HL-60 (cell line): ENCODE data around the gene PTPN22.

ENCODE experiments used
- DNase-seq, 2 experiments: peaks; one replicate each; pipeline ENCODE4 v3.0.0-alpha.2; 2010 to 2020; ENCODE audit warnings: low read depth in 1 of 2, low spot score in 1 of 2
- H3K27ac ChIP-seq: fragments of 250-450 bp; sonication (Bioruptor Pico); replicated peaks from 2 replicates; pipeline ENCODE4 v1.5.1; 2020; ENCODE audit warnings: mild to moderate bottlenecking, moderate library complexity
- H3K27me3 ChIP-seq: fragments of 250-450 bp; sonication (Bioruptor Pico); 2 replicates; pipeline ENCODE4 v1.5.1; 2021; ENCODE audit warnings: mild to moderate bottlenecking, moderate library complexity; ENCODE audit not compliant: insufficient read depth, poor library complexity, severe bottlenecking
- H3K4me3 ChIP-seq: replicated peaks from 2 replicates; pipeline ENCODE4 v1.5.1; 2011; ENCODE audit warnings: mild to moderate bottlenecking, control low read depth, low read length; ENCODE audit not compliant: insufficient read depth
- GABPA ChIP-seq: IDR thresholded peaks from 2 replicates; pipeline ENCODE4 v1.6.1; 2012; ENCODE audit warnings: low read depth
- POLR2AphosphoS5 ChIP-seq: IDR thresholded peaks from 2 replicates; pipeline ENCODE4 v1.6.1; 2012; ENCODE audit warnings: low read depth
- SPI1 ChIP-seq: IDR thresholded peaks from 2 replicates; pipeline ENCODE4 v1.6.1; 2012; ENCODE audit warnings: low read depth, mild to moderate bottlenecking, borderline replicate concordance
- TF ChIP-seq, protein P1 (sequence below): IDR thresholded peaks from one replicate; pipeline ENCODE4 v1.5.1; 2011; ENCODE audit warnings: low read length, control low read depth, inconsistent platforms; ENCODE audit not compliant: insufficient read depth
- TF ChIP-seq, protein P2 (sequence below): IDR thresholded peaks from 2 replicates; pipeline ENCODE4 v1.6.1; 2012; ENCODE audit warnings: low read depth; ENCODE audit not compliant: insufficient replicate concordance

The PTPN22 gene

DNA sequence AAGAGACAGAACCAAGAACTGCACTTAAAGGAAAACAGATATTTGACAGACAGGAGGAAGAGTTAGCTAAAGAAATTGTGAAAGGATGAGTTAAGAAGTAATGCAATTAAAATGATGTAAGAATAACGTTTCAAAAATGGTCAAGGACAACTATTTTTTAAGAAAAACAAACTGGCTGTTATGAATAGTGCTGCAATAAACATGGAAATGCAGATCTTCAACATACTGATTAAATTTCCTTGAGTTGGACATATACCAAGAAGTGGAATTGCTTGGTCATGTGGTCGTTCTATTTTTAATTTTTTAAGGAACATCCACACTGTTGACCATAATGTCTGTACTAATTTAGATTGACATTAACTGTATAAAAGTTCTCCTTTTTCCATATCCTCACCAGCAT lies 89.1 kb downstream of the PTPN22 start:
- Histone ChIP-seq H3K27ac (peak overlapping the region; percentile 73), H3K4me3 (no peak overlapping the region), H3K27me3 (no peaks in the 10 kb centered on the region)
- DNase-seq = peak in 1 of 2 experiments; percentile 75
- TF ChIP-seq, protein P1, sequence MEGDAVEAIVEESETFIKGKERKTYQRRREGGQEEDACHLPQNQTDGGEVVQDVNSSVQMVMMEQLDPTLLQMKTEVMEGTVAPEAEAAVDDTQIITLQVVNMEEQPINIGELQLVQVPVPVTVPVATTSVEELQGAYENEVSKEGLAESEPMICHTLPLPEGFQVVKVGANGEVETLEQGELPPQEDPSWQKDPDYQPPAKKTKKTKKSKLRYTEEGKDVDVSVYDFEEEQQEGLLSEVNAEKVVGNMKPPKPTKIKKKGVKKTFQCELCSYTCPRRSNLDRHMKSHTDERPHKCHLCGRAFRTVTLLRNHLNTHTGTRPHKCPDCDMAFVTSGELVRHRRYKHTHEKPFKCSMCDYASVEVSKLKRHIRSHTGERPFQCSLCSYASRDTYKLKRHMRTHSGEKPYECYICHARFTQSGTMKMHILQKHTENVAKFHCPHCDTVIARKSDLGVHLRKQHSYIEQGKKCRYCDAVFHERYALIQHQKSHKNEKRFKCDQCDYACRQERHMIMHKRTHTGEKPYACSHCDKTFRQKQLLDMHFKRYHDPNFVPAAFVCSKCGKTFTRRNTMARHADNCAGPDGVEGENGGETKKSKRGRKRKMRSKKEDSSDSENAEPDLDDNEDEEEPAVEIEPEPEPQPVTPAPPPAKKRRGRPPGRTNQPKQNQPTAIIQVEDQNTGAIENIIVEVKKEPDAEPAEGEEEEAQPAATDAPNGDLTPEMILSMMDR = no peak
- TF ChIP-seq POLR2AphosphoS5 (no peak), GABPA (no peak), SPI1 (no peak)
- TF ChIP-seq, protein P2, sequence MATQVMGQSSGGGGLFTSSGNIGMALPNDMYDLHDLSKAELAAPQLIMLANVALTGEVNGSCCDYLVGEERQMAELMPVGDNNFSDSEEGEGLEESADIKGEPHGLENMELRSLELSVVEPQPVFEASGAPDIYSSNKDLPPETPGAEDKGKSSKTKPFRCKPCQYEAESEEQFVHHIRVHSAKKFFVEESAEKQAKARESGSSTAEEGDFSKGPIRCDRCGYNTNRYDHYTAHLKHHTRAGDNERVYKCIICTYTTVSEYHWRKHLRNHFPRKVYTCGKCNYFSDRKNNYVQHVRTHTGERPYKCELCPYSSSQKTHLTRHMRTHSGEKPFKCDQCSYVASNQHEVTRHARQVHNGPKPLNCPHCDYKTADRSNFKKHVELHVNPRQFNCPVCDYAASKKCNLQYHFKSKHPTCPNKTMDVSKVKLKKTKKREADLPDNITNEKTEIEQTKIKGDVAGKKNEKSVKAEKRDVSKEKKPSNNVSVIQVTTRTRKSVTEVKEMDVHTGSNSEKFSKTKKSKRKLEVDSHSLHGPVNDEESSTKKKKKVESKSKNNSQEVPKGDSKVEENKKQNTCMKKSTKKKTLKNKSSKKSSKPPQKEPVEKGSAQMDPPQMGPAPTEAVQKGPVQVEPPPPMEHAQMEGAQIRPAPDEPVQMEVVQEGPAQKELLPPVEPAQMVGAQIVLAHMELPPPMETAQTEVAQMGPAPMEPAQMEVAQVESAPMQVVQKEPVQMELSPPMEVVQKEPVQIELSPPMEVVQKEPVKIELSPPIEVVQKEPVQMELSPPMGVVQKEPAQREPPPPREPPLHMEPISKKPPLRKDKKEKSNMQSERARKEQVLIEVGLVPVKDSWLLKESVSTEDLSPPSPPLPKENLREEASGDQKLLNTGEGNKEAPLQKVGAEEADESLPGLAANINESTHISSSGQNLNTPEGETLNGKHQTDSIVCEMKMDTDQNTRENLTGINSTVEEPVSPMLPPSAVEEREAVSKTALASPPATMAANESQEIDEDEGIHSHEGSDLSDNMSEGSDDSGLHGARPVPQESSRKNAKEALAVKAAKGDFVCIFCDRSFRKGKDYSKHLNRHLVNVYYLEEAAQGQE = no peak

DNA sequence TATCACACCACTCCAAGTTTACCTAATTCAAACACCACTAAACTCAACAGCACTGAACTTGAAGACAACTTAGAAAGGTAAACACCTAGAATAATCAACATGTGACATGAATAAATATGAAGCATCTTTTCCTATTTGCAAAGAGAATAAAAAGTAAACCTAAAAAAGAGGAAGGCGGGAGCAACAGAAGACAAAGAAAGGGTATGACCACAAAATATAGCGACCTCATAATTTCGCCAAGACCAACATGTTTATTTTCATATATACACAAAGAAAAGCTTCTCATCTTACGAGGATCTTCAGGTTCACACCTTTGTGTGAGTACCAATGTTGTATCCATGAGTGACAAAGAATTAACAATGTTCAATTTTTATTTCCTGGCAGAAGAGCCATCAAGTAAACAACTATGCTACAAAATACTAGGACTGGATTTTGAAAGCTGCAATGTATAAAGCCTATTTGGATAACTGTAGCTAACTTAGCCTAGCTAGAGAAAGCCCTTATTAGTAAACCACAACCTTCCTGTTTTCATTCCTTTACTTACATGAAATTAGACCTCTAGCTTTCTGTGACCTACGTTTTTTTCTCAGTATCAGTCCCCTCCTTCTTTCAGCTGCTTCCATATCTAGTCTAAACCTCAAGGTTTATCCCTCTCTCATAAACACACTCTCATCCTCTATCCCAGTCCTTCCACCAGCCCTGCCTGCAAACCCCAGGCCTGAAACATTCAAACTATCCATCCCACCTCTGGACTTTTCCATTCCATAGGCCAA lies 91.0 kb downstream of the PTPN22 start:
- Histone ChIP-seq H3K4me3 (no peak overlapping the region), H3K27me3 (no peaks in the 10 kb centered on the region), H3K27ac (peak overlapping the region; percentile 73)
- TF ChIP-seq SPI1 = peak; percentile 67; the same call in 1 of the 2 replicates
- TF ChIP-seq, protein P2 = no peak
- peak in 1 of 2 experiments; percentile 9 for DNase-seq

DNA sequence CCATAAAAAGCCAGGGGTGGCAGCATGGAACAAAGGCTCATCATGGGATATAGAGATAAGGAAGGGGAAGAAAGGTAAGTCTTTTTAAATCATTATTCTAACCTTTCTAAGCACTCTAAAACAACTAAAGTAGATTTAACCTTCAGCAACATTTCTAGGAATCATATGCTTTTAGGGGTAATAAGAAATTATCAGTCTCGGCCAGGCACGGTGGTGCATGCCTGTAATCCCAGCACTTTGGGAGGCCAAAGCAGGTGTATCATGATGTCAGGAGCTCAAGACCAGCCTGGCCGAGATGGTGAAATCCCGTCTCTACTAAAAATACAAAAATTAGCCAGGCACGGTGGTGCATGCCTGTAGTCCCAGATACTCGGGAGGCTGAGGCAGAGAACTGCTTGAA lies 92.0 kb downstream of the PTPN22 start:
- no peaks in the 10 kb centered on the region for H3K27me3 ChIP-seq
- TF ChIP-seq SPI1 = no peak
- TF ChIP-seq, protein P1 = no peak
- TF ChIP-seq POLR2AphosphoS5 = no peak
- no peak for TF ChIP-seq GABPA
- TF ChIP-seq, protein P2 = no peak
- DNase-seq = no peak

More for the DNA sequence above, 92.0 kb downstream of the PTPN22 start:
- Histone ChIP-seq H3K27ac (no peak overlapping the region), H3K4me3 (no peak overlapping the region)
